GM18951 (cell line): Measurements from ENCODE around the gene SLC16A2.
"Not testable (repeated sequence)": the region's sequence is repeated elsewhere in the genome, so short reads cannot be mapped to it uniquely, and the experiment has no call there.

Experiments used
- POLR2A ChIP-seq: IDR thresholded peaks from 4 replicates; pipeline ENCODE4 v1.6.1; 2011; ENCODE audit warnings: mild to moderate bottlenecking; ENCODE audit not compliant: insufficient read length, insufficient read depth; ENCODE audit errors: extremely low read depth
- in situ Hi-C: fragments of 300-500 bp; cut with MboI; formaldehyde crosslinking; loops from one replicate; pipeline ENCODE4 v1.12.0; 2022; ENCODE audit warnings: low sequenced_read_pairs, mixed read lengths, inconsistent platforms; ENCODE audit not compliant: unreplicated experiment

SLC16A2 gene

DNA sequence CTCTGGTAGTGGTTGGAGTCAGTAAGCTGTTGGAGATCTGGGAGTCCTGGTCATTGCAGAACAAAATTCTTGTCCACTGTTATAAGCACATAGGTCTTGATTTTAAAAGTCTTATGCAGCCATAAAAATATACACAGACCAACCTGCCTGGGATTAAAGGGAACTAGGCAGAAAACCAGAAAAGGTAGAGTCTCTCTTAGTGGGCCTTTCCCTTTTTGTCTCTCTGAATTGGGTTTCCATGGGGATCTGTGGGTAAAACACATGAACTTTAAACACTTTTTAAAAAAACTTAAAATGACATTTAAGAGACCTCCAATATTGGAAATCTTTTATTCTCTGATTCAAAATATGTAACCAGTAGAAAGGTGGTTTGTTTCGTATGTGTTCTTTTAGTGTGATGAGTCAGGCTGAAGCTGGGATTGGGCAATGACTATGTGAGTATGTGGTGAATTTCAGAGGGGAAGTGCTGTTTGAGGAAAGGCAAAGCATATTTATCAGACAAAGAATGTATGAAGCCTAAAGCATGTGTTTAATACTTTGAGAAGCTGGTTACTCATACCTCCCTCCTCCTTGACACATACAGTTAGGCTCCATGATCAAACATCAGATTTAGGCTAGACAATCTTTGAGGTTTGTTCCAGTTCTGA, 29.6 kb downstream of the SLC16A2 start:
- TF ChIP-seq POLR2A = no peak
- in situ Hi-C loops = no loop called here

DNA sequence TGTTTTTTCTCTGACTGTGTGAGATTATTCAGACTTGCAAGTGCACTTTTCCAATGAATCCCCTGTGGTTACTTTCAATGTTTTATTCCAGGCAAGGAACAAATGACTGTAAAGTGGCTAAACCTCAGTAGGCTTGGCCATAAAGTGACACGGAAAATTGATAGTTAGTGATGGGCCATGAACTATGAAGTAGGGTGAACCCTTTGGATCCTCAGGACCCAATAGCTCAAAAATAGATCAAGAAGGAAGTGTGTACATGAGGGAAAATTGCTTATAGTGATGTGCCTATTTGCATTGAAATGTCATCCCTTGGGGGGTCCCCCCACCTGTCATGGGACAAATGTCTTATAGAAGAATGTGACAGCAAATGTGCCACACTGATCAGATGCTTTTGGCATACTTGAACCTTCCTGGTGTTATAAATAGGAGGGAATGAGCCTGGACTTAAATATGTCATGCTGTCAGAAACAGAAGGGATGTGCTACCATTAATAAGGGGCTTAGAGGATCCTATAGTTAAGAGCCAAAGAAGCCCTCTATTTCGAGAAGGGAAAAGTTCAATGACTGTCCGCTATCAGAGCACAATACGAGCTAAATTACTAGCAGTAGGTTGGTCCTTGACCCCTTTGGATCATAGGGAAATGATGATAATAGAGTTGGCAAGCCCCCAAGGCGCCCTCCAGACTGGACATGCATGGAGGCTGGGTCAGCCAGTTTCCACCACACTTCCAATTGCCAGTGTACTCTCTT, 30.3 kb downstream of the SLC16A2 start:
- no peak for TF ChIP-seq POLR2A
- in situ Hi-C loops = no loop called here

GRCh38 chrX:74452199-74452481, 30.8 kb downstream of the SLC16A2 start:
- in situ Hi-C loops = no loop called here

GRCh38 chrX:74453178-74453577, 31.9 kb downstream of the SLC16A2 start:
- in situ Hi-C loops = no loop called here
- TF ChIP-seq POLR2A = no peak

More at GRCh38 chrX:74452199-74452481, 30.8 kb downstream of the SLC16A2 start:
- TF ChIP-seq POLR2A = no peak

- in situ Hi-C loops = not testable (repeated sequence)
These were observed 32.9 kb downstream of the SLC16A2 start for GRCh38 chrX:74454233-74454632.

- no peak for TF ChIP-seq POLR2A
- in situ Hi-C loops = no loop called here
These were observed 37.4 kb downstream of the SLC16A2 start for GRCh38 chrX:74458736-74459135.

DNA sequence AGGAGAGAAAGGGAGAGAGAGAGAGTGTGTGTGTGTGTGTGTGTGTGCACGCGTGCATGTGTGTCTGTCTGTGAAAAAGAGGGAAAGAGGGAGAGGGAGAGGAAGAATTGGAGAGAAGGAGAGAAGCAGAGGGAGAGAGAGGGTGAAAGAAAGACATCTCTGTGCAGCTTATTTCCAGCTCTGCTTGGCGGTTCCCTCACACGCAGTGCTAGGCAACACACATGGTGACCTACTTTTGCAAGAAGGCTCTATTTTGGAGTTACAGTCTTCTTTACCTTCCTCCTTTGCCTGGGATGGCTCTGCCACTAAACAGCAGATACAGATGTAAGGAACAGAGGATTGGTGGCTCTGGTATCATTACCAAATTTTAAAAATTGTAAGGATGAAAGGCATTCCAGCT, 40.1 kb downstream of the SLC16A2 start:
- in situ Hi-C loops = no loop called here

GRCh38 chrX:74464722-74465121, 43.4 kb downstream of the SLC16A2 start:
- in situ Hi-C loops = no loop called here
- no peak for TF ChIP-seq POLR2A

More for the DNA sequence above, 40.1 kb downstream of the SLC16A2 start:
- TF ChIP-seq POLR2A = no peak

GRCh38 chrX:74465424-74465823, 44.1 kb downstream of the SLC16A2 start:
- no peak for TF ChIP-seq POLR2A
- in situ Hi-C loops = no loop called here

- in situ Hi-C loops = no loop called here
These were observed 46.4 kb downstream of the SLC16A2 start for GRCh38 chrX:74467656-74468055.

GRCh38 chrX:74473116-74473515, 51.8 kb downstream of the SLC16A2 start:
- in situ Hi-C loops = not testable (repeated sequence)

More at GRCh38 chrX:74467656-74468055, 46.4 kb downstream of the SLC16A2 start:
- TF ChIP-seq POLR2A = no peak

- no peak for TF ChIP-seq POLR2A
- in situ Hi-C loops = no loop called here
These were observed 69.0 kb downstream of the SLC16A2 start for GRCh38 chrX:74490247-74490646.

- in situ Hi-C loops = no loop called here
- no peak for TF ChIP-seq POLR2A
These were observed 71.5 kb downstream of the SLC16A2 start for GRCh38 chrX:74492720-74493201.

- no peak for TF ChIP-seq POLR2A
- in situ Hi-C loops = no loop called here
These were observed 72.5 kb downstream of the SLC16A2 start for GRCh38 chrX:74493806-74494205.

- TF ChIP-seq POLR2A = no peak
- in situ Hi-C loops = no loop called here
These were observed 77.6 kb downstream of the SLC16A2 start for GRCh38 chrX:74498924-74499323.

- in situ Hi-C loops = no loop called here
- no peak for TF ChIP-seq POLR2A
These were observed 78.8 kb downstream of the SLC16A2 start for GRCh38 chrX:74500067-74500466.
